Measurements from ENCODE around the gene NR1H3.

- TF ChIP-seq, protein P1, sequence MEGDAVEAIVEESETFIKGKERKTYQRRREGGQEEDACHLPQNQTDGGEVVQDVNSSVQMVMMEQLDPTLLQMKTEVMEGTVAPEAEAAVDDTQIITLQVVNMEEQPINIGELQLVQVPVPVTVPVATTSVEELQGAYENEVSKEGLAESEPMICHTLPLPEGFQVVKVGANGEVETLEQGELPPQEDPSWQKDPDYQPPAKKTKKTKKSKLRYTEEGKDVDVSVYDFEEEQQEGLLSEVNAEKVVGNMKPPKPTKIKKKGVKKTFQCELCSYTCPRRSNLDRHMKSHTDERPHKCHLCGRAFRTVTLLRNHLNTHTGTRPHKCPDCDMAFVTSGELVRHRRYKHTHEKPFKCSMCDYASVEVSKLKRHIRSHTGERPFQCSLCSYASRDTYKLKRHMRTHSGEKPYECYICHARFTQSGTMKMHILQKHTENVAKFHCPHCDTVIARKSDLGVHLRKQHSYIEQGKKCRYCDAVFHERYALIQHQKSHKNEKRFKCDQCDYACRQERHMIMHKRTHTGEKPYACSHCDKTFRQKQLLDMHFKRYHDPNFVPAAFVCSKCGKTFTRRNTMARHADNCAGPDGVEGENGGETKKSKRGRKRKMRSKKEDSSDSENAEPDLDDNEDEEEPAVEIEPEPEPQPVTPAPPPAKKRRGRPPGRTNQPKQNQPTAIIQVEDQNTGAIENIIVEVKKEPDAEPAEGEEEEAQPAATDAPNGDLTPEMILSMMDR (IDR thresholded peaks at IDR 0.05; ENCODE audit: insufficient read depth, low read length, poor library complexity, severe bottlenecking), result no peak
- no peak for TF ChIP-seq EZH2phosphoT487 (conservative IDR thresholded peaks at IDR 0.05; ENCODE audit: low read length)
Observed at GRCh38 chr11:47242596-47243192, 15.1 kb upstream of the NR1H3 start.

Data from SU-DHL-6 (cell line).